ENCODE results near the gene MED17. TPM values are rescaled to one million over a fixed set of nuclear protein-coding genes. Genes with fewer than 3 reads are reported as not detected.

The MED17 gene
- total and polyA plus RNA-seq, 2 of the 13 experiments (the other 11 are each of a cell fraction or from before 2014, with no cell fraction given), result 23.1 to 37.0 TPM

GRCh38 chr11:93741882-93742226 lies 42.2 kb upstream of the MED17 start (continued):
- TF ChIP-seq UBTF (CRISPR knock-in tag; IDR thresholded peaks at IDR 0.05) (no peak), ZNF816 (CRISPR knock-in tag; IDR thresholded peaks at IDR 0.05; ENCODE audit: borderline replicate concordance) (peak; percentile 84; the same call in 1 of the 2 replicates), MAFG (CRISPR knock-in tag; IDR thresholded peaks at IDR 0.05) (no peak), DZIP1 (CRISPR knock-in tag; IDR thresholded peaks at IDR 0.05) (no peak), BRD4 (CRISPR knock-in tag; IDR thresholded peaks at IDR 0.05) (no peak), ETV6 (CRISPR knock-in tag; conservative IDR thresholded peaks at IDR 0.05) (no peak), PHB2 (IDR thresholded peaks at IDR 0.05; ENCODE audit: partially characterized antibody) (no peak), PCBP2 (optimal IDR thresholded peaks at IDR 0.05; ENCODE audit: low read depth, low read length, poor library complexity, severe bottlenecking) (no peak), TARDBP (CRISPR knock-in tag; IDR thresholded peaks at IDR 0.05) (peak; percentile 15; the same call in 1 of the 2 replicates), U2AF2 (IDR thresholded peaks at IDR 0.05; ENCODE audit: low read depth, low read length) (no peak), ZNF430 (CRISPR knock-in tag; IDR thresholded peaks at IDR 0.05) (0 out of 2 replicates have a peak, but pooled peaks have one; percentile 68), ZXDC (CRISPR knock-in tag; IDR thresholded peaks at IDR 0.05) (no peak), ZNF512 (CRISPR knock-in tag; IDR thresholded peaks at IDR 0.05) (no peak), ZNF280D (CRISPR knock-in tag; IDR thresholded peaks at IDR 0.05) (no peak), NR2F2 (IDR thresholded peaks at IDR 0.05; ENCODE audit: borderline replicate concordance, low read depth) (0 out of 2 replicates have a peak, but pooled peaks have one; percentile 14), TCF7 (IDR thresholded peaks at IDR 0.05; ENCODE audit: low read depth) (no peak), ZNF230 (CRISPR knock-in tag; IDR thresholded peaks at IDR 0.05) (0 out of 2 replicates have a peak, but pooled peaks have one; percentile 22), HNRNPH1 (optimal IDR thresholded peaks at IDR 0.05; ENCODE audit: low read depth, low read length) (no peak)

All from HepG2 (cell line).